Measurements from ENCODE around the gene NKX3-2.

DNA sequence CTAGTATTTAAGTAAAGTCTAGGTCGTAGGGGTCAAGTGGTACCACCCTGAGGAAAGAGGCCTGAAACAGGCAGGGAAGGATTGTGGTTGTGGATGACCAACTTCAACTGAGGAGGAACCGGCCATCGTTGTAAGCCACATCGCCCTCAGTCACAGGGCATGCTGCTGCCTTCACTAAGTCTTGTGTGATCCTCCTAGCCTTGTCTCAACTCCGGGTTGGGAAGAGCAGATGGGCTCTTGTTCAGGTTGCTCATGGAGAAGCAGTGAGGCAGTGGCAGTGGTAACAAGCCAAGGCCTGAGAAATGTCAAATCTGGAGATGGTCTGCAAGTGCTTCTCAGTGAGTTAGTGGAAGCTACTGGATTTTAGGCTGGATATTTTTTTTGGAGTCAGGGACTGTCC is 22.8 kb upstream of the NKX3-2 start:
- TF ChIP-seq POLR2AphosphoS5 (IDR thresholded peaks at IDR 0.05; ENCODE audit: low read depth, low read length) (no peak), SIN3A (IDR thresholded peaks at IDR 0.05; ENCODE audit: borderline replicate concordance, insufficient read depth, low read length) (no peak), TAF1 (IDR thresholded peaks at IDR 0.05; ENCODE audit: borderline replicate concordance, insufficient read depth, low read length) (no peak), FOXP2 (optimal IDR thresholded peaks at IDR 0.05; ENCODE audit: borderline replicate concordance, extremely low read depth, extremely low read length, insufficient read depth) (no peak)
- TF ChIP-seq, protein P1, sequence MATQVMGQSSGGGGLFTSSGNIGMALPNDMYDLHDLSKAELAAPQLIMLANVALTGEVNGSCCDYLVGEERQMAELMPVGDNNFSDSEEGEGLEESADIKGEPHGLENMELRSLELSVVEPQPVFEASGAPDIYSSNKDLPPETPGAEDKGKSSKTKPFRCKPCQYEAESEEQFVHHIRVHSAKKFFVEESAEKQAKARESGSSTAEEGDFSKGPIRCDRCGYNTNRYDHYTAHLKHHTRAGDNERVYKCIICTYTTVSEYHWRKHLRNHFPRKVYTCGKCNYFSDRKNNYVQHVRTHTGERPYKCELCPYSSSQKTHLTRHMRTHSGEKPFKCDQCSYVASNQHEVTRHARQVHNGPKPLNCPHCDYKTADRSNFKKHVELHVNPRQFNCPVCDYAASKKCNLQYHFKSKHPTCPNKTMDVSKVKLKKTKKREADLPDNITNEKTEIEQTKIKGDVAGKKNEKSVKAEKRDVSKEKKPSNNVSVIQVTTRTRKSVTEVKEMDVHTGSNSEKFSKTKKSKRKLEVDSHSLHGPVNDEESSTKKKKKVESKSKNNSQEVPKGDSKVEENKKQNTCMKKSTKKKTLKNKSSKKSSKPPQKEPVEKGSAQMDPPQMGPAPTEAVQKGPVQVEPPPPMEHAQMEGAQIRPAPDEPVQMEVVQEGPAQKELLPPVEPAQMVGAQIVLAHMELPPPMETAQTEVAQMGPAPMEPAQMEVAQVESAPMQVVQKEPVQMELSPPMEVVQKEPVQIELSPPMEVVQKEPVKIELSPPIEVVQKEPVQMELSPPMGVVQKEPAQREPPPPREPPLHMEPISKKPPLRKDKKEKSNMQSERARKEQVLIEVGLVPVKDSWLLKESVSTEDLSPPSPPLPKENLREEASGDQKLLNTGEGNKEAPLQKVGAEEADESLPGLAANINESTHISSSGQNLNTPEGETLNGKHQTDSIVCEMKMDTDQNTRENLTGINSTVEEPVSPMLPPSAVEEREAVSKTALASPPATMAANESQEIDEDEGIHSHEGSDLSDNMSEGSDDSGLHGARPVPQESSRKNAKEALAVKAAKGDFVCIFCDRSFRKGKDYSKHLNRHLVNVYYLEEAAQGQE (IDR thresholded peaks at IDR 0.05; ENCODE audit: insufficient read depth in 1 of 2, low read depth in 2 of 2, low read length in 2 of 2) = no peak
